Spleen (tissue), 7 donors: ENCODE measurements around the gene CHSY3.

ENCODE experiments used
- POLR2A ChIP-seq, 3 donors: fragments of 450-650 bp; IDR thresholded peaks; one replicate each; pipeline ENCODE4 v1.5.1; 2017; ENCODE audit warnings: antibody characterized with exemption in 3 of 3, mild to moderate bottlenecking in 1 of 3
- POLR2AphosphoS5 ChIP-seq, 3 donors: sonication (generic); formaldehyde crosslinking; IDR thresholded peaks; one replicate each; pipeline ENCODE4 v1.5.1; 2017; ENCODE audit warnings: antibody characterized with exemption in 3 of 3
- TF ChIP-seq, protein P1 (sequence below), 11 experiments: fragments of 200-600 bp in 7 of 11; fragments of 450-650 bp in 4 of 11; sonication (generic) in 4 of 11; IDR thresholded peaks in 8 of 11; conservative IDR thresholded peaks in 3 of 11; 1 replicate in 7 of 11; 2 replicates in 4 of 11; pipeline versions ENCODE4 v1.4.0 to v1.8.0; 2016 to 2021; ENCODE audit warnings: antibody characterized with exemption in 11 of 11, inconsistent platforms in 4 of 11, mild to moderate bottlenecking in 1 of 11
- donor health status: DM: no; HTN: no; CAD: no; lungs with moderate emphysema.
- donor health status: DM: no; HTN: no; CAD: no.
- donor health status: DM: no; HTN: no; CAD: no.

GRCh38 chr5:130099008-130099407 is 194.7 kb downstream of the CHSY3 start:
- no peak for TF ChIP-seq POLR2AphosphoS5 (IDR thresholded peaks at IDR 0.05)
- TF ChIP-seq POLR2A (IDR thresholded peaks at IDR 0.05), result no peak
- TF ChIP-seq, protein P1, sequence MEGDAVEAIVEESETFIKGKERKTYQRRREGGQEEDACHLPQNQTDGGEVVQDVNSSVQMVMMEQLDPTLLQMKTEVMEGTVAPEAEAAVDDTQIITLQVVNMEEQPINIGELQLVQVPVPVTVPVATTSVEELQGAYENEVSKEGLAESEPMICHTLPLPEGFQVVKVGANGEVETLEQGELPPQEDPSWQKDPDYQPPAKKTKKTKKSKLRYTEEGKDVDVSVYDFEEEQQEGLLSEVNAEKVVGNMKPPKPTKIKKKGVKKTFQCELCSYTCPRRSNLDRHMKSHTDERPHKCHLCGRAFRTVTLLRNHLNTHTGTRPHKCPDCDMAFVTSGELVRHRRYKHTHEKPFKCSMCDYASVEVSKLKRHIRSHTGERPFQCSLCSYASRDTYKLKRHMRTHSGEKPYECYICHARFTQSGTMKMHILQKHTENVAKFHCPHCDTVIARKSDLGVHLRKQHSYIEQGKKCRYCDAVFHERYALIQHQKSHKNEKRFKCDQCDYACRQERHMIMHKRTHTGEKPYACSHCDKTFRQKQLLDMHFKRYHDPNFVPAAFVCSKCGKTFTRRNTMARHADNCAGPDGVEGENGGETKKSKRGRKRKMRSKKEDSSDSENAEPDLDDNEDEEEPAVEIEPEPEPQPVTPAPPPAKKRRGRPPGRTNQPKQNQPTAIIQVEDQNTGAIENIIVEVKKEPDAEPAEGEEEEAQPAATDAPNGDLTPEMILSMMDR (IDR thresholded peaks at IDR 0.05 in 8 of 11, conservative IDR thresholded peaks at IDR 0.05 in 3 of 11), result no peak
